Ishikawa (cell line): Measurements from ENCODE around the gene SRSF3.
A peak's percentile ranks its signal among the peaks of the same experiment; 100 is the strongest.

Experiments used
- CEBPB ChIP-seq: IDR thresholded peaks from 2 replicates; pipeline ENCODE4 v1.6.1; 2012
- CREB1 ChIP-seq: IDR thresholded peaks from 2 replicates; pipeline ENCODE4 v1.6.1; 2012; ENCODE audit warnings: low read depth
- EGR1 ChIP-seq: IDR thresholded peaks from 2 replicates; pipeline ENCODE4 v1.6.1; 2012
- EP300 ChIP-seq: IDR thresholded peaks from 2 replicates; pipeline ENCODE4 v1.6.1; 2012; ENCODE audit warnings: borderline replicate concordance
- FOXM1 ChIP-seq: IDR thresholded peaks from 2 replicates; pipeline ENCODE4 v1.6.1; 2012; ENCODE audit warnings: low read depth, borderline replicate concordance
- MAX ChIP-seq: IDR thresholded peaks from 2 replicates; pipeline ENCODE4 v1.6.1; 2012
- NFIC ChIP-seq: IDR thresholded peaks from 2 replicates; pipeline ENCODE4 v1.6.1; 2012
- RAD21 ChIP-seq: IDR thresholded peaks from 2 replicates; pipeline ENCODE4 v1.6.1; 2012; ENCODE audit warnings: low read depth
- REST ChIP-seq: IDR thresholded peaks from 2 replicates; pipeline ENCODE4 v1.6.1; 2012; ENCODE audit warnings: low read depth, mild to moderate bottlenecking
- TAF1 ChIP-seq: IDR thresholded peaks from 2 replicates; pipeline ENCODE4 v1.6.1; 2012; ENCODE audit warnings: low read depth, mild to moderate bottlenecking
- TCF12 ChIP-seq: IDR thresholded peaks from 2 replicates; pipeline ENCODE4 v1.6.1; 2012; ENCODE audit warnings: low read depth
- TEAD4 ChIP-seq: IDR thresholded peaks from 2 replicates; pipeline ENCODE4 v1.6.1; 2012
- YY1 ChIP-seq: IDR thresholded peaks from 2 replicates; pipeline ENCODE4 v1.6.1; 2012; ENCODE audit warnings: low read depth
- ZBTB7A ChIP-seq: IDR thresholded peaks from 2 replicates; pipeline ENCODE4 v1.6.1; 2012; ENCODE audit warnings: low read depth
- TF ChIP-seq, protein P1 (sequence below): IDR thresholded peaks from 2 replicates; pipeline ENCODE4 v1.6.1; 2012

Gene SRSF3

GRCh38 chr6:36586606-36587005, 7.6 kb upstream of the SRSF3 start:
- no peak for TF ChIP-seq EGR1
- TF ChIP-seq TAF1: no peak
- no peak for TF ChIP-seq RAD21
- TF ChIP-seq EP300: no peak
- no peak for TF ChIP-seq FOXM1
- TF ChIP-seq CREB1: no peak
- no peak for TF ChIP-seq MAX
- TF ChIP-seq CEBPB: no peak
- TF ChIP-seq, protein P1, sequence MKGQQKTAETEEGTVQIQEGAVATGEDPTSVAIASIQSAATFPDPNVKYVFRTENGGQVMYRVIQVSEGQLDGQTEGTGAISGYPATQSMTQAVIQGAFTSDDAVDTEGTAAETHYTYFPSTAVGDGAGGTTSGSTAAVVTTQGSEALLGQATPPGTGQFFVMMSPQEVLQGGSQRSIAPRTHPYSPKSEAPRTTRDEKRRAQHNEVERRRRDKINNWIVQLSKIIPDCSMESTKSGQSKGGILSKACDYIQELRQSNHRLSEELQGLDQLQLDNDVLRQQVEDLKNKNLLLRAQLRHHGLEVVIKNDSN: no peak
- no peak for TF ChIP-seq TEAD4
- TF ChIP-seq TCF12: no peak
- no peak for TF ChIP-seq NFIC
- TF ChIP-seq REST: no peak
- no peak for TF ChIP-seq YY1
- TF ChIP-seq ZBTB7A: no peak

DNA sequence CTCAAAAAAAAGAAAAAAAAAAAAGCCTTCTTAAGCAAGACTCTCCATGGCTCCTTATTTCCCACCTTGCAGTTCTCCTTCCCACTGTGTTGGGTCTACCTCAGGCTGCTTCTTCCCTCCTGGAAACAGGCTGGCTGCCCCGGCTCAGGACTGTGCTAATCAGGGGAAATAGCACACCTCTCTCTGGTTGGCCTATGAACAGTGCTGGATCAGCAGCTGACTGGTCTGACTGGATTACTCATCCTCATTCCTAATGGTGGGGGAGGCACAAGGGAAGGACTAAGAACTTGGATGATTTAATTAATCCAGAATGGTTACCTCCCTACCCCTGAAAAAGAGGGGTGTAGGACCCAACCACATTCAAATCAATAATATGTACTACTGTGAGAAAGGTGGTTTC, 3.9 kb upstream of the SRSF3 start:
- TF ChIP-seq EGR1 (no peak), EP300 (no peak), RAD21 (no peak), TAF1 (no peak)

- no peak for TF ChIP-seq CEBPB
- no peak for TF ChIP-seq EGR1
- TF ChIP-seq TAF1: no peak
- no peak for TF ChIP-seq RAD21
- no peak for TF ChIP-seq TCF12
- TF ChIP-seq, protein P1: no peak
- no peak for TF ChIP-seq FOXM1
- TF ChIP-seq TEAD4: no peak
- no peak for TF ChIP-seq MAX
These were observed 1.9 kb upstream of the SRSF3 start for GRCh38 chr6:36592221-36592655.

DNA sequence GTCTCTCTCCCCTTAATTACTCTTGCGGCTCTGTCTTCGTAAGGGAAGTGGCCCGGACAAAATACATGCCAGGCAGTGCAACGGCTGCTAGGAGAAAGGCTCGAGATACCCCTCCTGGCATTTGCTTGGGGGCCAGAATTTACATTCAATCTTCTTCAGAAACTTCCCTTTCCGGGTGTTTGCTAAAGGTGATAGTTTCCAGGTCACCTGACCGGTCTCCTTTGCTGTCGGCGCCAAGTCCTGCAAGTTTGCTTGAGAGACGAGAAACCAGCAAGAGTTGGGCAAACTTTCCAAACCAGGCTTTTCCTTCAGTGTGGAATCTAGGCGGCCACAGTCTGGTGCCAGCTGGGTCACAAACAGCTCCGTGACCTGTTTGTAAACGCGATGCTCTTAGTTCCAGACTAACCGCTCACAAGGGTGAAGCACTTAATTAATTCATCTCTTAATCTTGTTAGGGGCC, 563 bp upstream of the SRSF3 start:
- TF ChIP-seq, protein P1: peak; percentile 88
- TF ChIP-seq REST: no peak

GRCh38 chr6:36594816-36595643, 868 bp downstream of the SRSF3 start:
- no peak for TF ChIP-seq NFIC
- TF ChIP-seq TEAD4: no peak
- TF ChIP-seq CEBPB: no peak; the same call in 1 of the 2 replicates
- no peak for TF ChIP-seq CREB1
- no peak for TF ChIP-seq REST
- TF ChIP-seq, protein P1: no peak
- no peak for TF ChIP-seq EP300
- TF ChIP-seq YY1: no peak
- no peak for TF ChIP-seq RAD21
- no peak for TF ChIP-seq MAX
- TF ChIP-seq FOXM1: no peak
- TF ChIP-seq TAF1: no peak
- no peak for TF ChIP-seq TCF12
- no peak for TF ChIP-seq ZBTB7A
